ENCODE measurements around the gene NF2.
"Not testable (repeated sequence)": the region's sequence is repeated elsewhere in the genome, so short reads cannot be mapped to it uniquely, and the experiment has no call there.

Gene NF2

GRCh38 chr22:29603358-29604075 is at the start of gene NF2:
NF2 (plus strand) TSS chr22:29603633; CDS start chr22:29603999, 366 bp downstream.
- no peak for TF ChIP-seq CTCF (IDR thresholded peaks at IDR 0.05; ENCODE audit: low read depth, low read length, missing control alignments)

GRCh38 chr22:29555065-29555644 is 48.3 kb upstream of the NF2 start:
- no peak for TF ChIP-seq CTCF (IDR thresholded peaks at IDR 0.05; ENCODE audit: low read depth, low read length, missing control alignments)
- no peak for DNase-seq (ENCODE audit: extremely low read depth, low read depth)

More at GRCh38 chr22:29603358-29604075, at the start of gene NF2:
- peak within 1 kb of the TSS; percentile 96 for H3K4me3 ChIP-seq (replicated peaks; ENCODE audit: low read depth, low read length)
- peak; percentile 98 for DNase-seq (ENCODE audit: extremely low read depth, low read depth)

GRCh38 chr22:29559030-29559429 is 44.4 kb upstream of the NF2 start:
- no peak for TF ChIP-seq CTCF (IDR thresholded peaks at IDR 0.05; ENCODE audit: low read depth, low read length, missing control alignments)
- no peak overlapping the region for H3K4me3 ChIP-seq (replicated peaks; ENCODE audit: low read depth, low read length)
- DNase-seq (ENCODE audit: extremely low read depth, low read depth) = no peak

More at GRCh38 chr22:29555065-29555644, 48.3 kb upstream of the NF2 start:
- H3K4me3 ChIP-seq (replicated peaks; ENCODE audit: low read depth, low read length) = no peak overlapping the region

GRCh38 chr22:29559853-29560252 is 43.6 kb upstream of the NF2 start:
- no peak for DNase-seq (ENCODE audit: extremely low read depth, low read depth)
- no peak for TF ChIP-seq CTCF (IDR thresholded peaks at IDR 0.05; ENCODE audit: low read depth, low read length, missing control alignments)
- no peak overlapping the region for H3K4me3 ChIP-seq (replicated peaks; ENCODE audit: low read depth, low read length)

- DNase-seq (ENCODE audit: extremely low read depth, low read depth) = no peak
- no peak for TF ChIP-seq CTCF (IDR thresholded peaks at IDR 0.05; ENCODE audit: low read depth, low read length, missing control alignments)
- H3K4me3 ChIP-seq (replicated peaks; ENCODE audit: low read depth, low read length) = no peak overlapping the region
Measured at GRCh38 chr22:29563652-29564460, 39.6 kb upstream of the NF2 start.

GRCh38 chr22:29566513-29566912 is 36.9 kb upstream of the NF2 start:
- not testable (repeated sequence) for H3K4me3 ChIP-seq (replicated peaks; ENCODE audit: low read depth, low read length); DNase-seq (ENCODE audit: extremely low read depth, low read depth)

GRCh38 chr22:29567338-29567737 is 36.1 kb upstream of the NF2 start:
- TF ChIP-seq CTCF (IDR thresholded peaks at IDR 0.05; ENCODE audit: low read depth, low read length, missing control alignments) = no peak
- no peak overlapping the region for H3K4me3 ChIP-seq (replicated peaks; ENCODE audit: low read depth, low read length)
- DNase-seq (ENCODE audit: extremely low read depth, low read depth) = no peak

Data from HFF-Myc (cell line).